GM10248 (cell line): ENCODE measurements around the gene CCL13.

Experiments
- CTCF ChIA-PET: fragments of 300-600 bp; sonication (Branson Sonifier 250); formaldehyde crosslinking; extraction: SDS; loops from one replicate; lab custom pipeline; 2021; ENCODE audit warnings: antibody characterized with exemption; lab: Yijun Ruan, JAX
- POLR2A ChIA-PET: fragments of 350-650 bp; sonication (Branson Sonifier 250); formaldehyde crosslinking; extraction: SDS; loops from one replicate; lab custom pipeline; 2020; ENCODE audit warnings: antibody characterized with exemption; lab: Yijun Ruan, JAX
- DNase-seq: peaks from one replicate; pipeline ENCODE4 v3.0.0; 2012; ENCODE audit errors: extremely low spot score
- TF ChIP-seq, protein P1 (sequence below): IDR thresholded peaks from 2 replicates; pipeline ENCODE4 v1.5.1; 2012; ENCODE audit warnings: mild to moderate bottlenecking, low read depth; ENCODE audit errors: extremely low read depth, missing control alignments, control extremely low read depth

CCL13 gene

GRCh38 chr17:34391241-34391640 lies 35.0 kb downstream of the CCL13 start:
- TF ChIP-seq, protein P1, sequence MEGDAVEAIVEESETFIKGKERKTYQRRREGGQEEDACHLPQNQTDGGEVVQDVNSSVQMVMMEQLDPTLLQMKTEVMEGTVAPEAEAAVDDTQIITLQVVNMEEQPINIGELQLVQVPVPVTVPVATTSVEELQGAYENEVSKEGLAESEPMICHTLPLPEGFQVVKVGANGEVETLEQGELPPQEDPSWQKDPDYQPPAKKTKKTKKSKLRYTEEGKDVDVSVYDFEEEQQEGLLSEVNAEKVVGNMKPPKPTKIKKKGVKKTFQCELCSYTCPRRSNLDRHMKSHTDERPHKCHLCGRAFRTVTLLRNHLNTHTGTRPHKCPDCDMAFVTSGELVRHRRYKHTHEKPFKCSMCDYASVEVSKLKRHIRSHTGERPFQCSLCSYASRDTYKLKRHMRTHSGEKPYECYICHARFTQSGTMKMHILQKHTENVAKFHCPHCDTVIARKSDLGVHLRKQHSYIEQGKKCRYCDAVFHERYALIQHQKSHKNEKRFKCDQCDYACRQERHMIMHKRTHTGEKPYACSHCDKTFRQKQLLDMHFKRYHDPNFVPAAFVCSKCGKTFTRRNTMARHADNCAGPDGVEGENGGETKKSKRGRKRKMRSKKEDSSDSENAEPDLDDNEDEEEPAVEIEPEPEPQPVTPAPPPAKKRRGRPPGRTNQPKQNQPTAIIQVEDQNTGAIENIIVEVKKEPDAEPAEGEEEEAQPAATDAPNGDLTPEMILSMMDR = no peak
- DNase-seq = no peak
- ChIA-PET CTCF (interaction anchor here (1.2 kb wide), 1 partner anchor 220 kb away, joined by 3 read pairs; no protein-coding TSS in a partner anchor), POLR2A (no interaction called here)

DNA sequence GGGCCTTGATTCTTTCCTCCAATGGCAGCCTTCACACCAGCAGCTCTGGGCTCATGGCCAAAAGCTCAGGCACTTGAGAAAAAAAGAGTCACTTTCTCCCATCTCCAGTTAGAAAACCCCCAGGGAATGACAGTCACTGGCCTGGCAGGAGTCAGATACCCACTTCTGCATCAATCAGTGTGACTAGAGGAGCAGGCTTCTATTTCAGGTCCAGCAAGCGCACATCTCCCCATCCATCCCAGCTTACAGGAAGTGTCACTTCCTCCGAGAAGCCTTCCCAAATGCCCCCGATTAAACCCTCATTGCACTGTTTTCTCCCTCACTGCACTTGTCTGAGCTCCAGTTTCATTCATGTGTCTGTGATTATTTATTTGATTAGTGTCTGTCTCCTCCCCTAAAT lies 37.1 kb downstream of the CCL13 start:
- POLR2A ChIA-PET = no interaction called here
- TF ChIP-seq, protein P1 = no peak
- no peak for DNase-seq
- CTCF ChIA-PET = interaction anchor here (1.6 to 2.0 kb wide), 2 partner anchors 10 to 32 kb away, joined by 5 to 9 read pairs; no protein-coding TSS in a partner anchor

- TF ChIP-seq, protein P1 = no peak
- no peak for DNase-seq
- POLR2A ChIA-PET = no interaction called here
- CTCF ChIA-PET = no interaction called here
Observed at GRCh38 chr17:34397265-34397664, 41.0 kb downstream of the CCL13 start.

DNA sequence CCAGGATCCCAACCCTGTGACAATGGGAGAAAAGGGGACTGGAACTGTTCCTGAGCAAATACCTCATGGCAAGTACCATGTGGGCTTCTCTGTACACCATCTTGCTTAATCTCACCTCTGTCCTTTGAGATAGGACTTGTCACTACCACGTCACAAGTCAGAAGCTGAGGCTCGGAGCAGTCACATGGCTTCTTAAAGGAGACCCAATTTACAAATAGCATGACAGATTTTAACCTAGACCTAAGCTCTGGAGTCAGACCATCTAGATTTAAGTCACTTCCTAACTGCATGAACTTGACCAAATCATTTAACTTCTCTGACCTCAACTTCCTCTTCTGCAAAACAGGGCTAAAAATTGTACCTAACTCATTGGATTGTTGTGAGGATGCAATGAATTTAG lies 42.7 kb downstream of the CCL13 start:
- TF ChIP-seq, protein P1 = no peak
- DNase-seq = no peak
- POLR2A ChIA-PET = no interaction called here

GRCh38 chr17:34399725-34400124 lies 43.4 kb downstream of the CCL13 start:
- CTCF ChIA-PET = interaction anchor here (1.2 to 1.9 kb wide), 3 partner anchors 12 to 13 kb away, joined by 3 to 6 read pairs (median 4); no protein-coding TSS in a partner anchor
- TF ChIP-seq, protein P1 = no peak
- POLR2A ChIA-PET = no interaction called here
- no peak for DNase-seq

More for the DNA sequence above, 42.7 kb downstream of the CCL13 start:
- CTCF ChIA-PET = interaction anchor here (1.0 to 1.9 kb wide), 5 partner anchors 9 to 198 kb away, joined by 3 to 6 read pairs (median 4); no protein-coding TSS in a partner anchor

DNA sequence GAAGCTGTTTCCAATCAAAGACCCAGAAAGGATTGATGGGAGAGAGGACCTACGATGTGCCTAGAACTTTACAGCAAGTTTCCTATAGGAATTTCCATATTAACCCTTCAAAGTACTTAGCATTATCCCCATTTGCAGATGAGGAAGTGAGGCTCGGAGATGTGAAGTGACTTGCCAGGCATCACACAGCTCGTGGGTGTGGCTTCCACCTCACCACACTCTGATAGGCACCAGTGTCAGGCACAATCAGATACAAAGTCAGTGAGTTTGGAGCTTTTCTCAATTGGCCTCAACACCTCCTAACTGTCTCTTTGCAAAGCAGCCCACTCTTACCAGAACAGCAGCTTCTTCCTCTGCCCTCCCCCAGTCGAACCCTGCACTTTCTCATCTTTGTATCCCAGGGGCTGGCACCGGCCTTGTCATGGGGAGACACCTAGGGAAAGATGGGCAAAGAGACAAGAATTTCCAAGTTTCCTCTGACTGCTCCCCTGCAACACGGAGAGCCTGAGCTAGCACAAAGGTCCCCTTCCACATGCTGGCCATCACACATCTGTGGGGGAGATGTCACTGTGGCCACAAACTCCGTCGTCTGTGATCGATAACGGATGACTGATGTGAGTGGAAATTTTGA lies 44.1 kb downstream of the CCL13 start:
- CTCF ChIA-PET = interaction anchor here (1.2 to 2.4 kb wide), 4 partner anchors 13 to 39 kb away, joined by 4 to 7 read pairs (median 6); no protein-coding TSS in a partner anchor
- TF ChIP-seq, protein P1 = no peak

More for the DNA sequence above, 44.1 kb downstream of the CCL13 start:
- POLR2A ChIA-PET = no interaction called here
- DNase-seq = no peak
